HG02938 (cell line): ENCODE data around the gene PTPRM.

Experiments used
- ATAC-seq: cut with Tn5 transposase; IDR thresholded peaks from one replicate; pipeline ENCODE4 v1.9.1; 2021; ENCODE audit warnings: mild to moderate bottlenecking, moderate library complexity; ENCODE audit not compliant: unreplicated experiment

Gene PTPRM

DNA sequence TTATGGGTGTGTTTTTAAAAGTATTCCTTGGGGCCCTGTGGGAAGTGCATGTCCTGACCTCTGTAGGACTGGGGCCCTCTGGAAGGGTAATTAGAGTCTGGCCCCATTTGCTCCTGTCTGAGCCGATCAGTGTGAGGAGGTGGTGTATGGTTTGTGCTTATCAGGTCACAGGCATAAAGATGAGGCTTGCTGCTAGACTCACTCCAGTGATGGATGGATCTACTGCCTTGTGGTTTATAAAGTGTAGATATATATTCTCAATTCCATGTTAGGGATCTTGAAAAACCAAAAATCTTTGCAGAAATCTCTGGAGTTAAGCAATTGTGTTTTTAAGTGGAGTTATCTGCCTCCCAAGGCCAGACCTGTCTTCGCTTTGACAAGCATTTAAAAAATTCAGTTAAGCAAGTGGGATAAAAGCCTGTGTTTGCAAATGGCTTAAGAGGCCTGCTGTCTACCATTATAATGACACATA lies 182.4 kb downstream of the PTPRM start:
- no peak for ATAC-seq

DNA sequence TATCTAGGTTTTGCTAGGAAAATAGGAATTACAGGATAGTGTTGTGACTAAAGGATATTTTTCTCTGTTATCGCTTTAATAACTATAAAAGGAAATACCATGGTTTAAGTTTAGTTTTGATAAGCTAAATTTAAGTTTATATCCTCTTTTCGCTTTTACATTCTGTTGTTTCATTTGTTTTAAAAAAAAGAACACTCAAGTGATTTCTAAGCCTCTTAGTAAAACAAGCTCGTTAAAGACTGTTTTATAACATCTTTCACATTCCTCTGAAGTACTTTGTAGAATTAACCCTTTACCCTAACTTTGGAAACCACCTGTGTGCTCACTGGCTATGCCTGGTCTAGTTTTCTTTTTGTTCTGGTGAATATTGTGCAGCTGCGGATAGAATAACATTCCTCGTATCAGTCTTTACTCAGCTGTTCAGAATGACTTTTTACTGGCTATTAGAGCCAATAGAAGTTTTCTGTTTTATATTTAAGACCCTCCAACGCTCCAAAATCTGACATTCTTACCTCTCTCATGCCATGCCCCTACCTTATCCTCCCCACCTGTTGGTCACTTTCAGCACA lies 183.1 kb downstream of the PTPRM start:
- ATAC-seq = no peak

DNA sequence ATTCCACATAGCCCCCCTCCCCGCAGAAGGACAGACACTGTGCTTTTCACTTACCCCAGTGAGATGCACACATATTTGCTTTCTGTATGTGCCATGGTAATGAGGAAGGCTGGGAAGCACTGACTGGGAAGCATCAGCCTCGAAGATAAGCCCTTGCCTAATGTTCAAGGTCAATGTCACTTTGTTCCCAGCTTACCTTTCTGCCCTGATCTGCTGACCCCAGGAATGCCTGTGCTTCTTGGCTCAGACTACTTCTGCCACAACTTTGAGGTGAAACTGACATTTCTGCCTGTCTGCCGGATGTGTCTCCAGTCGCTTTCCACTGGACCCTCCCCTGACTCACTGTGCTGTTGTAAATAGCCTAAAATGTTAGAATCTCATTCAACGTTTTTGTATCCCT lies 183.8 kb downstream of the PTPRM start:
- no peak for ATAC-seq

DNA sequence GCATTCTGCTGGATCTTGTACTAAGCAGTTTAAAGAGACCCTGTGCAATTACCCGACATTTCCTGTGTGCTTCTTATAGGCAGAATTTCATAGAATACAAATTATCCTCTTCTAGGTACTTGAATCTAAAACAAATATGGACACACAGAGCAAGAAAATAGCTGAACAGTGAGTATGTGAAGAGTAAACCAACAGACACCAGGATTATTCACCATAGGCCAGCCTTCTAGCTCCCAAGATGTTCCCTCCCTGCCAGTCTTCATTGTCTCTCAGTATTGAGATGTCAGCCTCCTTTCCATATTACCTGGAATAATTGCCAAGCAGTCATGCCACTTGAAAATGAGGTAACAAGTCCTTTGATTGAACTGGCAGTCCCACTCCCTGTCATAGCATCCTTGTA lies 187.1 kb downstream of the PTPRM start:
- ATAC-seq = no peak

DNA sequence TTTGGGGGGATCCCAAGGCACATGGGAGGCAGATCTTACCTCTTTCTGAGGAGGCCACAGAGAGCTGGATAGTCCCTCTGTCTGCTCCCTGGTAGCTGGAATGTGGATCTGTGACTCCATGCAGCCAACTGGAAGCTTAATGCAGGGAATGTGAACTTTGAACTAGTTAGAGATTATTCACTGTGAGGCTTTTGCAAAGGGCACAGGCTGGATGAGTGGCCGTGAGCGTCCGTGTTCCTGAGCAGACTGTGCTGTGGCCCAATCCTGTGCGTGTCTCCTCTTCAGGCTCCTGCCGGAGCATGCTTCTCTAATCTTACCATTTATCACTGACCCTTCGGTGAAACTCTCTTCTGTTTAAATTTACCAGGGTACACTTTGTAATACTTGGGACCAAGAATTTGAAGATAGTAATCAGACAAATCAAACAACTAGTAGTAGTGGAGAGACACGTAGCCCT lies 187.6 kb downstream of the PTPRM start:
- no peak for ATAC-seq

DNA sequence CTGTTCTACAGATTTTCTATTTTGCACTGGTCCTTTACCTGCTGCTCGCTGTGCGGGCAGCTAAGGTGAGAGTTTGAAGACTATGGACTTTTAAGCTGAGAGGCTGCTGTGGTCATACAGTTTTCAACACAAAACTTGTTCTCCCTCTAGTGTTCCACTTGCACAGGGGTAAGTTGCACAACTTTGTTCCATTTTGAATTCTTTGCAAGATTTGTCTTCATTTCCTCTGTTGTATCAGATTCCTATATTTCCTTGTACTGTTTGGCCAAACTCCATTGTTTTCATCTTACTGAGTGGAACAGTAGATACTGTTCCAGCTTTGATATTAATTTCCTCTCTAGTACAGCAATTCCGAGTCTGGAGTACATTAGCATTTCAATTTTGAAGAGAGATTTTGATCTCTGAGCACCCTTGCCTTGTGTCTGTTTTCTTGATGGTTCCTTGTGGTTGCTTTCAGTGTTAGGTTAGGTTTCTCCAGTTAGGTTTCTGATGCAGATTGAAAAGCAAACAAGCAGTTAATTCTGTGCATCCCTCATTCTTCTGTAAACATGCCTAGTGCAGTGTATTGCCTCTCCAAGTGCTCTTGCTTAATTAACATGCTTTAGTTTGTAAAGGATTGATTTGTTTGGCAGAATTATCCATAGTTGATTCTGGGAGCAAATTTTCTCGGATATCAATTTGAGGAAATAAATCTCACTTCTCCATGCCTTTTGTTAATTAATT lies 188.8 kb downstream of the PTPRM start:
- ATAC-seq = no peak

DNA sequence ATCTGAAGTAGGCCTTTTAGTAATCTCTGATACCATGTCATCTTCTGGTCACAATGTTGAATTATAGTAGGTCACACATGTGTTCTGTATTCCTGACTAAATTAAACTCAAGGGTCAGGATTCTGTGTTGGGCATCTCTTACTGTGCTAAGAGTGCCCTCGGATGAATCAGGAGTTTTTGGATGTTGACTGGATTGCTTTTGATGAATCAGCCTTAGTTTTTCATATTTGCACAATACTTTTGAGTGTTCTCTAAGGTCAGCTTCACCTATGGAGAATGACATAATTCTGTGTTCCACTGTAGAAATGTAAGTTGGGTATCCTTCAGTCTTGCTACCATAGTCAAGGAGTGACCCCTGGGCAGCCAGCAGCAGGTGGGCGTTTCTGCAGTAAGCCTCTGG lies 190.1 kb downstream of the PTPRM start:
- no peak for ATAC-seq

DNA sequence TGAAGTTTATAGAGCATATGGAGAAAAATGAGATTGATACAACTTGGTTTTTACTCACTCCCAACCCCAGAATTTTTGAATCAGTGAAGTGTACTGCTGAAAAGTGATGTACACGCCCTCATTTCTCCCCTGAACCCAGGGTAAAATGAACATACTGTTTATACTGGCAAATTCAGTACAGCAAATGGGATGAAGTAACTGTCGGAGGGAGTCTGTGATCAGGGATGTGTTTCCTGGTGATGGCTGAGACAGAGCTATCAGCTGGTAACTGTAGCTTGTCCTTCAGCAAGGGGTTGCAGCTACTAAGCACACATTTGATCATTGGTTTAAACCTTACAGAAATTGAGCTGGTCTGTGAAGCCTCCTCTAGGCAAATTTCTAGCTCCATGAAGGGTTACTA lies 191.6 kb downstream of the PTPRM start:
- no peak for ATAC-seq

DNA sequence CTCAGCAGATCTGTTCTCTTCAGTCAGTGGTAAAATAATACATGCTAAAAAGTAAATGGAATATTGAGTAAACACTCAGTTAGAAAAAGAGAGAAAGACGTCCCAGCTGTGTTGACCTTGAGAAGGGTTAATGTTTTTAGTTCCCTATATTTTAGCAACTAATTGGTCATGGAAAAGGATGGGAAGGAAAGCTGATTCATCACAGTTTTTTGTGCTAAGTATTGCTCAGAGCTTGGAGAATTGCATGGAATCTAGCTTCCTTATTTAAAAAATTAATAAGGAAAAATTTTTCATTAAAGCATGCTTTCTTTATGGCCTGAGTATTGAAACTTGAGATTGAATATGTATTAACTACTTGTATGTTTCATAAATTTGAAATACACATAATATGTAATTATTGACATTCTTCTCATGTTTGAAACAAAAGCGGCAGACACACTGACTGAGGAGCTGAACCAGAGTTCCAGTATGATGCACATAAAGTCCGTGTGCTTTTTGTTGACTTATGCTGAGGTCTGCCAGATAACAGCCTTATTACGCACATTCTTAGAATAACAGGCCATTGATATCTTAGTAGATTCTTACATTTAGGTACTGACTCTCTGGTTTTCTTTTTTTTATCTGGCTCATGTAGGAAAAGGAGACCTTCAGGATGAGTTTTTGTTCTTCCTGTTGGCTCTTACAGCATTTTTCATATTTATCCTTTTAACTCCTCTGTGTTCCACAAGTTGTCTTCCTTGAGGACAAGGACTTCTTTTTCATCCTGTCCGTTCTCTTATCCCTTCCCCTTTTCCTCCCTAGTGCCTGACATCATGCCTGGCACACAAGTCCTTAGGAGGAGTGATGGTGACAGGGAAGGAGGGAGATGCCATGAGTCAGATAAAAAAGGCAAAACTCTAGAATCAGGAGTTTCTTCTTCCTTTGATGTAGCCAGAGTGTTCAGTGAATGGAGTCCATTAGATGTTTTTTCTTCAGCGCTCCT lies 194.1 kb downstream of the PTPRM start:
- ATAC-seq = no peak

DNA sequence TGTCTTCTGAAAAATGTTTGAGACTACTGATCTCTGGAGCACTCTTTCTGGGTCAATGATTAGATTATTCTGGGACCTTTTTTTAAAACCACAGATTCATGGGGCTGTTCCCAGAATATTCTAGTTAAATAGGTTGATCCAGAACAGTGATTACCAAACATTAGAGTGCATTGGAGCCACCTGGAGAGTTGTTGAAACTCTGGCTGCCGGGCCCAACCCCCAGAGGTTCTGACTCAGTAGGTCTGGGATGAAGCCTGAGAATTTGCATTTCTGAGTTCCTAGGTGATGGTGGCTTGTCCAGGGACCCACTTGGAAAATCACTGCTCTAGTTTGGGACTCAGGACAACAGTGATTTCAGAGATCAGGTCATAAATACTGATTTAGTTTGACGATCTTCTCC lies 197.3 kb downstream of the PTPRM start:
- ATAC-seq = no peak

DNA sequence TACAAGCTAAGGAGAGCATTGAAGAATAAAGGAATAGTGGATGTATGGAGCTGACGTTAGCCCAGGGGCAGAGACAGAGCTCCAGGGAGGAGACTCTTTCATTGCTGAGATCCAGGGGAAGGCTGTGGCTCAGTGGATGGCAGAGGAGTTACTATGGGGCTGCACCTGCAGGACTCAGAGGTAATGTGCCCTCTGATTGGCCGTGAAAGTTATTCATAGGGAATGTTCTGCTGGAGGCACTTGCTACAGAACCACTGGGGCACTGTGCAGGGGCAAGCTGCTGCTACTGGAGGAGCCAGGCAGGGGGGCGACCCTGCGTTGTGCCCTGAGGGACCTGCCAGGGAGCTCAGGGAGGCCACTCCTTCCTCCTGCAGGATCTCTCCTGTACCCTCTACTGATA lies 199.2 kb downstream of the PTPRM start:
- no peak for ATAC-seq

DNA sequence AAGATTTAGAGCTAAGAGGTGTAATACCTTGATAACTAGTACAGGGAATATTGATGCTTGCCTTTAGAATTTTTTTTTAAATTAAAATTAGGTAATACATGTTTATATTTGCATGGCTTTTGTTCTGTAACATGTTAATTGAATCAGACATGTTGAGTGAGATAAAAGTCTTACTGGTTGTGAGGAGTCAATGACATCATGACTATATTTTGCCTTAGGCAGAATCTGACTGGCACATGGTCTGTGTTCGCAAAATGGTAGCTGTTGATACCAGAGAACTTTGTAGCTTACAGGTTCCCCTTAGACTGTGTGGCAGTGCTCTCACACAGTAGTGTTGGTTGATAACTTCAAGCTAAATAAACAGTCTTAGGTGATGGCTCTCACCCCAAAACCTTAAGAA lies 199.7 kb downstream of the PTPRM start:
- no peak for ATAC-seq

DNA sequence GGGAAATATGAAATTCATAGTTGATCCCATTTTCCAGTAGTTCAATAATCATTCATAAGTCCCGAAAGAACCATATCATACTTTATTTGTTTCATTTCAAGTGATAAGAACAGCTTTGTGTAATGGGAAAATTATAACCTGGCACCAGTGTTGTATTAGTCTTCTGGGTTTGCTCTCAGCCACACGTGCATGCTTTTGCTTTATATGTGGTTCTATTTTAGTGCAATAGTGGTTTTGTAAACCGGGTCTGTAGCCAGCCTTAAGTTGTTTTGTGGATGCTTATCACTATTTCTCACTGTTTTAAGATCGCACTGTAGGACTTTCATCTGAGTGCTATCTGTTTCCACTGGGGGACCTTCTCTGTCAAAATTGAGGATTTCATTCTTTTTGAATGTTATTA lies 203.8 kb downstream of the PTPRM start:
- no peak for ATAC-seq

DNA sequence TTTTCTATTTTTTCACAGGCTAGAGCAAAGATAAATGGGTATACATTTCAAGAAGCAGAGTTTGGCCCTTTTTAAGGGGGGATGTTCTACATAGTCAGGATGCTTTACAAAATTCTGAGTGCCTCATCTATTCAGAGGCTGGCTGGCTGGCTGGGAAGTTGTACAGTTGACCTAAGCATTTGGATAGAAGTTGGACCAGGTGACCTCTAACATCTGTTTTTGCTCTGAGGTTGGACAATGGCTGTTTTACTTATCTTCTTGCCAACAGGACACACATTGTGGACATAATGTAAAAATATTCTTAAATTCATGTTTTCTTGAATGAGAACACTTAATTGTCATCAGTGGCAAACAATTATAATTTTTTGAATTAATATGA lies 205.4 kb downstream of the PTPRM start:
- no peak for ATAC-seq

DNA sequence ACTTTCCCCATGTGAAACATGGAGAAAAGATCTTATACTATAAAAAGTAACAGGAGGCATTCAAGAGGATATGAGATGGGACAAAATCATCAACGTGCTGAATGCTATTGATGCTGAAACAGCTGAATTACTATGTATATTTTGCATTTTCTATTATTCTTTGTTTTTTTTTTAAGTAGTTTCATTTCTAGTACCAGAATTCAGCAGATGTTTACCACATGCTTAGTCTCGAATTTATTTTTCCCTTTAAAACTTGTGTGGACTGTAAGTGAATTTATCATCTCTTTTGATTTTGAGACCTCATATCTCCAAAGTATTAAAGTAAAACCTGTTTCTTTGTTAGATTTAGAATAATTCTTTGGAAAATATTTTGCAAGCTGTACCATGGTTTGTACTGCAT lies 205.8 kb downstream of the PTPRM start:
- no peak for ATAC-seq

DNA sequence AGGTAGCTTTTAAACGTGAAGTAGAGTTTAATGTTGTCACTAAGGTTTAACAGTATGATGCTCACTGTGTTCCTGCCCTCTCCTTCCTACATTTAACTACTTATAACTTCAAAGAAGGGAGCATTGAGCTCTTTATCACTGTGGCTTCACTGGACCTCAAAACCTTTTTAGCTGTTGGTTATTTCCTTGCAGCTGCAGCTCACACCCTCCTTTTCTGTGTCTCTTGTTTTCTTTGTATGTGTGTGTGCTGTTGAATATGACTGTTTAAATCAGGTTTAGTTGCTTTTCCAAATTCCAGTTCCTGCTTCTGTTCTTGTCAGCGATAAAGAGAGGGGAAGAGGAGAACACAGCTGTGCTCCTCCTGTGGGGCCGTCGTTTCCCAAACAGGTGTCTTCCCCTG lies 208.0 kb downstream of the PTPRM start:
- ATAC-seq = no peak

DNA sequence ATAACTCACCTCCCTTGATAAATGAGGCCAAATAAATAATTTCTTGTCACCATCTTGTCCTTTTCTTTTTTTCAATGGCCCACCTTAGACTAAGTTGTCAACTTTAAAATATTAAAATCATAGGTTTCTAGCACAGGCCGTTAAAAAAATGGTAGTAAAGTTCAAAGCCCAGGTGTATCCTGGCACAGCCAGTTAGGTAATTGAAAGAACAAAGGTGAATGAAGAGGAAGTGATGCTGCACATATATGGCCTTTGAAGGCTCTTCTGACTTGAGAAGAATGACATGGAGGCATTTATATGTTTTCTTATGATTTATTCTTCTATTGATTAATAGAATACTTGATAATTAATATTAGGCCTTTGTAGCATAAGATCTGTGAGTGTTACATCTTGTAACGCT lies 208.7 kb downstream of the PTPRM start:
- no peak for ATAC-seq

DNA sequence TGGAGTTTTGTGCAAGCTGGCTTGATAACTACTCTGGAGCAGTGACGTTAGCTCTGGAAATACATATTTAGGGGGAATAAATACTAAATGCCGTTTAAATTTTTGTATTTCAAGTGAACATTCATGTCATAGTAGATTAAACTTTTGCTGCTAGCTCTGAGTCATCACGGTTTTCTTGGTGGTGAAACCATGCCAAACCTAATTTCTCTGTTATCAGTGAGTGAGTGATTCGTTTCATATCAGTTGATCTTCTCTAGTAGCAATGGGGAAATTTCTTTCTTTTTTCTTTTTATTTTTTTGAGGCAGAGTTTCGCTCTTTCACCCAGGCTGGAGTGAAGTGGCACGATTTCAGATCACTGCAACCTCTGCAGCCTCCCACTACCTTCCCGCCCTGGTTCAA lies 211.1 kb downstream of the PTPRM start:
- ATAC-seq = no peak

DNA sequence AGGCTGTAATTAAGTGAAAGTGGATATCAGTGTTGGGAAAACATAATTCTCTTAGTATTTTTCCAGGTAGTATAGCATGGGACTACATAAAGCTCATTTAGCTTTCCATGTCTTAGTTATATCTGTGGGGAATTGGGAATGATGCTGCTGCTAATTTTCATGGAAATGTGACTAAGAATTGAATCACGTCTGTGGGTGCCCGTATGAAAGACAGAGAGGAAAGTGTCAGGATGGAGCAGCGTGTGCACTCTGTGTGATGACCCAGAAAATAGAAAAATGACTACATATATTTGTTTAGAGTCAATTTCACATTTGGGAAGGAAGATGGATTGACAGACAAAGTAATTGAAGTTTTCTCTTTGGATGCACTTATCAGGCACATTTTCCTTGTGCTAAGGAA lies 212.1 kb downstream of the PTPRM start:
- no peak for ATAC-seq

DNA sequence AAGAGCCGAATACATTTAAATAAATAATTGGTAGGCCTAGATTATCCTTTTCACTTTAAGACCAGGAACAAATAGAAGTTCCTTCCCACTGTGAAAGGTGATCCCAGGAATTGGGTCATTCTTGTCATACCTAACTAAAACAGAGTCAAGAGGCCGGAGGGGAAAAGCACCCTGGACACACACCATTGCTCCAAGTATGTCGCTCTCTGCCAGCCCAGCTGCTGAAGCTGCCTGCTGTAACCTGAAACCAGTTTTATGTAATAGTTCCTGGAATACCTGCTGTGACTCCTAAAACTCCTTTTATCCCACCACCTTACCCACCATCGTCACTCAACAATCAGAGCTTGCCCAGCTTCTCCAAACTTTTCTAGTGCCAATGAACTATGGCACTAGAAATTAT lies 217.1 kb downstream of the PTPRM start:
- no peak for ATAC-seq

DNA sequence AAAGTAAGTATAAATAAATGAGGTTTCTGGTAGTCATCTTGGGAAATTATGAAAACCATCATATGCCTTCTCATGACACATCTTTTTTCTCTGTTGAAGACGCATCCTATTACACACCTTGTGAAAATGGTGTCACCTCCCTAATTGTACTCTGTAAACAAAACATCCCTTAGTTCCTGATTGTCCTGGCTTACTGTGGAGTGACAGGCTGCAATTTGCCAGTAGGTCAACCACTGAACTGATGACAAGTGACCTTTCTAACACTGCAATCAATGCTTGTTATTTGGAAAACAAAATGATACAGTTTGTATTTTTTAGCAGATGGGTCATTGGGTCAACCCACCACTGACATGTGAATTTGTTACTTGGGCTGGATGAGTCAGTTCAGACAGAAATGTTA lies 219.5 kb downstream of the PTPRM start:
- ATAC-seq = no peak

DNA sequence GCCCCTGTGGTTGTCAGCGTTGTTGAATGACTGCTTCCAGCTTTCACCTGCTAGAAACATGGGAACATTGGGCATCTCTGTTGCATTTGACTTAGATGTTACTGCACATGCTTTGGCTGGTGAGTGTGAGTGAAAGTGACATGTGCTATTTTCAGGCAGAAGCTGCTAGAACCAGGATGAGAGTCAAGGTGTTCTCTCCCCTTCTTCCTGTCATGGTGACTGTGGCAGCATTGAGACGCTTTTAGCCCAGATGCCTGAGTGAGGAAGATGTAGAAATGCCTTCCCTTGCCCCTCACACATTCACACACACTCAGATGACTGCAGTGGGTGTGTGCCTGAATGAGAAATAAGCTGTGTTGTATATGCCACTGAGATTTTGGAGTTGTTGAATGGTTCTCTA lies 220.2 kb downstream of the PTPRM start:
- no peak for ATAC-seq
